ENCODE data around the gene CTAG2. TPM values are rescaled to one million over a fixed set of nuclear protein-coding genes. Genes with fewer than 3 reads are reported as not detected.
"Not testable (repeated sequence)": the region's sequence is repeated elsewhere in the genome, so short reads cannot be mapped to it uniquely, and the experiment has no call there.

CTAG2 gene
- total RNA-seq, 2 experiments from 2014 or later, result 17.1 to 21.0 TPM

DNA sequence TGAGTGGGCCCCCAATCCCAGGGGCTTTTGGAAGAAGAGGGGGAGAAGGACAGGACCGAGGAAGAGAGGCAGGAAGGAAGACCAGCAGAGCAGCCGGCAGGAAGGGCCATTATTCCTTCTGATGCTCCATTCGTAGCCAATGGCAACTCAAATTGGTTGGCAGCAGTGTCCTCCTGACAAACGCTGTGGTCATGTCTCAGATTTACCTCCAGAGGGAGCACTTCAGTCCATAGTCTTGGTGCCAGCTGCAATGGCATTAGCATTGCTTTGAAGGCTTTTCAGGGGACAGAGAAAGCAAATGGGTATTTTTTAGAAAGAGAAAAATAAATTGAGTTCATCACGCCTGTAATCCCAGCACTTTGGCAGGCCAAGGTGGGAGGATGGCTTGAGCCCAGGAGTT is 24.4 kb downstream of the CTAG2 start:
- H3K27ac Mint-ChIP-seq; H3K9me3 Mint-ChIP-seq; POLR2A ChIA-PET; H3K4me1 Mint-ChIP-seq; ATAC-seq (ENCODE audit: low read depth); H3K27me3 Mint-ChIP-seq; DNase-seq; H3K4me3 Mint-ChIP-seq; H3K36me3 Mint-ChIP-seq: not testable (repeated sequence)

DNA sequence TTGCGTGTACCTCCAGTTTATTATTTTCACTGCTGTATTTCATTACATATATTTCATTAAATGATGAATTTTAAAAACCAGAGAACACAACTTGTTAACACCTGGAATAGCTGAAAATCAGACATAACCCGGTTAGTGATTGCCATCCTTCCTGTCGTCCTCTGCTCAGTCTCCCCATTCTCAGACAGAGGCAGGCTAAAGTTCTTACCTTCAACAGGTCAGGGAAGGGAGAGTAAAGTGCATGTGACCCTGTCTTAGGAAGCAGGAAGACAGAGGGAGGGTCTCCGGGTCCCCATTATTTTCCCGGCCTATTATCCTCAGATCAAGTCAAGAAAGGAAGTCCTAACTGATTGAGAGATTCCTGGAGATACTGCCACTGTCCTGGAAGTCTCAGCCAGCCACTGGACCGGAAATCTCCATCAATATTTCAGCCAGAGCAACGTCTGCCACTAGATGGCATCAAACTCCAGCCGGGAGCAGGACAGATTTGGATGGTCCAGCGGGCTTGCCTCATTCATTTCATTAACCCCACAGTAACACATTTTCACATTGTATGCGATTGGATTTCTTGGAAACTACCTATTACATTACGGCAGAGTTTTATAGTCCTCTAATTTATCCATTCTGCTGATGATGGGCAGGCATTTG is 32.5 kb downstream of the CTAG2 start:
- POLR2A ChIA-PET; ATAC-seq (ENCODE audit: low read depth): not testable (repeated sequence)

DNA sequence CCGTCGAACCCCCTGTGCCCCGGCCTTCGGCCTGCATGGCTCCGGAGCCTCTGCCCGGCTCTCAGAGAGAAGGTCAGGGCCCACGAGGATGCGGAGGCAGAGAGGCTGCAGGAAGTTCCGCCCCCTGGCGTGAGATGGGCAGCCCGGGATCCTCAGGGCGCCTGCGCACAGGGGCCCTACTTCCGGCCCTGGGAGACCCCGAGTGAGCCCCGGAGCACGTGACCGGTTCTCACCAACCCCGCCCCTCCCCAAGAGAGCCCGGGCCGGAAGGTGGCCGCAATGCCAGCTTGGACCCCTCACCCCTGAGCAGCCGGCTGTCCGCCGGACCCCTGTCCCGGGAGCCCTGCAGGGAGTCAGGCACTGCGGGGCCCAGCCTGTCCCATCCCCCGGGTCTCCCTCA is 34.2 kb downstream of the CTAG2 start, which contains the start of gene CTAG1B:
TSS of gene CTAG1B (minus strand) at position 101 of the 400 bp plus-strand sequence. CDS start at position 37, 64 bp downstream.
- DNase-seq; H3K4me3 Mint-ChIP-seq; H3K27ac Mint-ChIP-seq; H3K4me1 Mint-ChIP-seq; ATAC-seq (ENCODE audit: low read depth); H3K9me3 Mint-ChIP-seq; H3K36me3 Mint-ChIP-seq; POLR2A ChIA-PET; H3K27me3 Mint-ChIP-seq: not testable (repeated sequence)

More for the DNA sequence above, 32.5 kb downstream of the CTAG2 start:
- not testable (repeated sequence) for H3K27ac Mint-ChIP-seq, H3K4me3 Mint-ChIP-seq, DNase-seq, H3K27me3 Mint-ChIP-seq, H3K36me3 Mint-ChIP-seq, H3K4me1 Mint-ChIP-seq, H3K9me3 Mint-ChIP-seq

DNA sequence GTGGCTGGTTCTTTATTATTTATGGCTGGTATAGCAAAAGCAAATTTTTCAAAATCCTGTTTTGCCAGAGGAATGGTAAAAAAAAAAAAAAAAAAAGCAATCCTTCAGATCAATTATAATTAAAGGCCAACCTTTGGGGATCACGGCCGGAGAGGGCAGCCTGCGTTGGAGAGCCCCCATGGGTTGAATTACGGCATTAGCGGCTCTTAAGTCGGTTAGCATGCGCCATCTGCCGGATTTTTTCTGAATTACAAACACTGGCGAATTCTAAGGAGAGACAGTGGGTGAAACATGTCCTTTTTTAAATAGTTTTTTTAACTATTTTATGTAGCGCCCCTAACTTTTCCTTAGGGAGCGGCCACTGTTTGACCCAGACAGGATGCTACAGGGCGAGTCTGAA is 39.8 kb downstream of the CTAG2 start:
- H3K36me3 Mint-ChIP-seq; ATAC-seq (ENCODE audit: low read depth); POLR2A ChIA-PET; H3K4me3 Mint-ChIP-seq; H3K9me3 Mint-ChIP-seq; H3K27me3 Mint-ChIP-seq; H3K27ac Mint-ChIP-seq; H3K4me1 Mint-ChIP-seq; DNase-seq: not testable (repeated sequence)

DNA sequence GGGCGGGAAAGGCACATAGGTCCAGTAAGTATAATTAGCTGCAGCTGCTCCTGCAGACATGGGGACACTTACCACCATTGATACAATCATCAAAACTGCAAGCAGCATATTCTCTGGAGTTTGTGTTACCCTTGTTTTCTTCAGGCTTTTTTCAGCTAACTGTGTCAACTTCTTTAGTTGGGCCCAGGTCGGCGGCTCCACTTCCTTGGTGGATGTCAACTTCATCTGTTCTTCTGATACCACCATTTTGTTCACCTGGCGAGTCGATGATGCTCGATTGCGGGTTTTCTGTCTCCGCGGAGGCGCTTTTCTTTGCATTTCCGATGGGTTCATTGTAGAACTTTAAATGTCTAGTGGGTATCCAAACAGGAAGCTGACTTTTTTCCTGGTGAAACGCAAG is 42.2 kb downstream of the CTAG2 start:
- H3K27ac Mint-ChIP-seq; POLR2A ChIA-PET; H3K9me3 Mint-ChIP-seq; ATAC-seq (ENCODE audit: low read depth); H3K4me3 Mint-ChIP-seq; H3K4me1 Mint-ChIP-seq; H3K27me3 Mint-ChIP-seq; DNase-seq; H3K36me3 Mint-ChIP-seq: not testable (repeated sequence)

DNA sequence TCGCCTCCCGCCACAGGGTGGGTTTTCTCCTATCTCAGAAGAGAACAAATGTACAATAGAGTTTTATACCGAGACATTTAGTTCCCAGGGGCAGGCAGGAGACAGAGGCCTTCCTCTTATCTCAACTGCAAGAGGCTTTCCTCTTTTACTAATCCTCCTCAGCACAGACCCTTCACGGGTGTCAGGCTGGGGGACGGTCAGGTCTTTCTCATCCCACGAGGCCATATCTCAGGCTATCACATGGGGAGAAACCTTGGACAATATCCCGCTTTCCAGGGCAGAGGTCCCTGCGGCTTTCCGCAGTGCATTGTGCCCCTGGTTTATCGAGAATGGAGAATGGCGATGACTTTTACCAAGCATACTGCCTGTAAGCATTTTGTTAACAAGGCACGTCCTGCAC is 44.6 kb downstream of the CTAG2 start:
- peaks cover 13% of the 10 kb centered on the region for H3K4me1 Mint-ChIP-seq
- ATAC-seq (ENCODE audit: low read depth), result not testable (repeated sequence)

DNA sequence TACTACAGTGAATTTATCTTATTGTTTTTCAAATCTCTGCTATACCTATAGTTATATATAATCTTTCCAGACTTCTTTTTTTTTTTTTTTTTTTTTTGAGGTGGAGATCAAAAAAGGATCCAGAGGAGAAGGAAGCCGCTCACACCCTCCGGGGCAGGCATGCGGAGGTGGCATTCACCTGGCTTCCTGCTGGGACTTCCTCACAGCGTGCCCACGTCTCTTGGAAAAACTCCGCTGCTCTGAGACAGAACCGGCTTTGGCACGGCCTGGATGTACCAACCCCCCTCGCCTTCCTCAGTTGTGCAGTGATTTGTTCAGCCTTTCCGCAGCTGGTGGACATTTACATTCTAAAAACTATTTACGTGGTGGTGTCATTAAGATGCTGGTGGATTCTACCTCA is 45.4 kb downstream of the CTAG2 start:
- ATAC-seq (ENCODE audit: low read depth); DNase-seq; H3K27ac Mint-ChIP-seq; H3K9me3 Mint-ChIP-seq; POLR2A ChIA-PET; H3K36me3 Mint-ChIP-seq; H3K27me3 Mint-ChIP-seq; H3K4me3 Mint-ChIP-seq: not testable (repeated sequence)
- H3K4me1 Mint-ChIP-seq, result peaks cover 13% of the 10 kb centered on the region

More for the DNA sequence above, 44.6 kb downstream of the CTAG2 start:
- H3K27me3 Mint-ChIP-seq, H3K4me3 Mint-ChIP-seq, DNase-seq, H3K27ac Mint-ChIP-seq, POLR2A ChIA-PET, H3K9me3 Mint-ChIP-seq, H3K36me3 Mint-ChIP-seq: not testable (repeated sequence)

DNA sequence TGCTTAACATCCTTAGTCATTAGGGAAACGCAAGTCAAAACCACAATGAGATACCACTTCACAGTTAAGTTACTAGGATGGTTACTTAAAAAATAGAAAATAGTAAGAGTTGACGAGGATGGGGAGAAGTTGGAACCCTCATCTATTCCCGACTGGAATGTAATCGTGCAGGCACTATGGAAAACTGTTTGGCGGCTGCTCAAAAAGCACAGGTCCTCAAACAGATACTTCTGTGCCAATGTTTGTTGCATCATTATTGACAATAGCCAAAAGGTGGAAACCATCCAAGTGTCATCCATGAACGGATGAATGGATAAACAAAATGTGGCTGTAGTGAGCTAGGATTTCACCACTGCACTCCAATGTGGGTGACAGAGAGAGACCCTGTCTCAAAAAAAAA is 46.0 kb downstream of the CTAG2 start:
- DNase-seq, result no peak
- Mint-ChIP-seq H3K27me3 (peaks cover 2% of the 10 kb centered on the region), H3K4me1 (peaks cover 13% of the 10 kb centered on the region), H3K9me3 (no peaks in the 10 kb centered on the region), H3K4me3 (no peak overlapping the region), H3K27ac (no peak overlapping the region), H3K36me3 (no peaks in the 10 kb centered on the region)
- ATAC-seq (ENCODE audit: low read depth), result no peak
- POLR2A ChIA-PET, result no interaction called here

DNA sequence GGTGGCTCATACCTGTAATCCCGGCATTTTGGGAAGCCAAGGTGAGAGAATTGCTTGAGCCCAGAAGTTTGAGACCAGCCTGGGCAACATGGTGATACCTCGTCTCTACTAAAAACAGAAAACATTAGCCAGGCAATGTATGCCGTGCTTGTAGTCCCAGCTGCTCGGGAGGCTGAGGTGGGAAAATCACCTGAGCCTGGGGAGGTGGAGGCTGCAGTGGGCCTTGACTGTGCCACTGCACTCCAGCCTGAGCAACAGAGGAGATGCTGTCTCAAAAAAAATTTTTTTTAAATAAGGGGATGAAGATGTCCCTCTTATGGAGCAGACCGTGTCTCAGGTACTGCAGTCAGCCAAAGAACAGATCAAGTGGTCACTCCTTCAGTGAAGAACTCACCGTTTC is 47.8 kb downstream of the CTAG2 start:
- Mint-ChIP-seq H3K27me3 (peaks cover 4% of the 10 kb centered on the region), H3K9me3 (no peaks in the 10 kb centered on the region), H3K4me3 (no peak overlapping the region), H3K27ac (no peak overlapping the region), H3K4me1 (peaks cover 13% of the 10 kb centered on the region), H3K36me3 (no peaks in the 10 kb centered on the region)
- POLR2A ChIA-PET, result no interaction called here
- no peak for DNase-seq
- no peak for ATAC-seq (ENCODE audit: low read depth)

DNA sequence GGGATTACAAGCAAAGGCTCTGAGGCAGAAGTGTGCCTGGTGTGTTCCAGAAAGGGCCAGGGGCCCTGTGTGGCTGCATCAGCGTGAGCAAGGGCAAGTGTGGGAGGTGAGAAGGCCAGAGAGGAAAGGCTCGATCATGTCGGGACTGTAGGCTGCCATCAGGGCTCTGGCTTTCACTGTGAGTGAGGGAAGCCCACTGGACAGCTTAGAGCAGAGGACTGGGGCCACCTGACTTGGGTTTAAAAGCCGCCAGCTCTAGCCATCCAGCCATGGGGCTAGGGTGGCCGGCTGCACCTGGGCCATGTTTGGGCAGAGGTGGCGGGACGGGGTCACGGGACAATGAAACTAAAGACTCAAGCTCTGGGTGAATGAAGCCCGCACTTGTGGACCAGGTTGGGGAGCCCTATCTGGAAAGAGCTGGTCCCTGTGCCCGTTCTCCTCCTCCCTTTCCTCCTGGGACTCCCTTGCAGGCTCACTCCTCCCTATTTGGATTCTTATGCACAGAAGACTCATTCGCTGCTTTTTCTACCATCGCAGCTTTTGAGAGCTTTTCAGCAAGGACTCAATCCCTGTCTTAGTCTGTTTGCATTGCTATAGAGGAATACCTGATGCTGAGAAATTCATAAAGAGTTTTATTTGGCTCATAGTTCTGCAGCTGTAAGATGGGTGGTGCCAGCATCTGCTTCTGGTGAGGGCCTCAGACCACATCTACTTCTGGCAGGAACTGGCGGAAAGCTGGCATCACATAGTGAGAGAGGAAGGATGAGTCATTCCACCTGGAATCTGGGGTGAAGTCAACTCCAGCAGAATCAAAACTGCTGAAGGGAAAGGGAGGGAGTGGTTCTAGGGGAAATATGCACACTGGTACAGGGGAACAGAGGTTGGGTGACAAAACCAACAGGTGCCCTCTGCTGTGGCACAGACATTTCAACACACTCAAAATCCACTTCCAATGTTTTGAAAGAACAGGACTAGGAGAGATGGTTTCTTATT is 49.6 kb downstream of the CTAG2 start:
- POLR2A ChIA-PET, result no interaction called here
- H3K9me3 Mint-ChIP-seq, result no peaks in the 10 kb centered on the region

DNA sequence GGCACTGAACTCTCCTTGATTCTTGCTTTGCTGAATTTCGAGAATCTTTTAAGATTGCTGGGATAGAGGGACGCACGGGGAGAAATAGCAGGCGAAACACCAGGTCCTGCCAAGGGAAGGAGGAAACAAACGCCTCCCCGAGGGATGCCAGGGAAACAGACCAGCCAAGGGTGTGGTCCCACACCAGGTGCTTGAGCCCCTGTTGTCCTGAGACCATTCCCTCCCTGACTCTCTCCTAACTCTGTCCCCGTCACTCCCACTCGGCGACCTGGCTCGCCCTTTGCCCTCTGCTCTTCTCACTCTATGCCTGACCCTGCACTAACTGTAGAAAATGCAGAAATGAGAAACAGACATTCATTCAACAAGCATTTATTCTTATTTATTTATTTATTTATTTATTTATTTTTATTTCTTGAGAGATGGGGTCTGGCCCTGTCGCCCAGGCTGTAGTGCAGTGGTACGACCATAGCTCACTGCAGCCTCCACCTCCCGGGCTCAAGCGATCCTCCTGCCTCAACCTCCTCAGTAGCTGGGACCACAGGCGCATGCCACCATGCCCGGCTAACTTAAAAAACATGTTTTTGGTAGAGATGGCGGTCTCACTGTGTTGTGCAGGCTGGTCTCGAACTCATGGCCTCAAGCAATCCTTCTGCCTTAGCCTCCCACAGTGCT is 50.5 kb downstream of the CTAG2 start:
- Mint-ChIP-seq H3K27me3 (peaks cover 4% of the 10 kb centered on the region), H3K4me3 (no peak overlapping the region), H3K36me3 (no peaks in the 10 kb centered on the region), H3K27ac (no peak overlapping the region), H3K4me1 (peaks cover 19% of the 10 kb centered on the region), H3K9me3 (no peaks in the 10 kb centered on the region)
- POLR2A ChIA-PET, result no interaction called here
- DNase-seq (no peak), ATAC-seq (ENCODE audit: low read depth) (no peak)

More for the DNA sequence above, 49.6 kb downstream of the CTAG2 start:
- Mint-ChIP-seq H3K36me3 (no peaks in the 10 kb centered on the region), H3K4me3 (no peak overlapping the region), H3K4me1 (peaks cover 19% of the 10 kb centered on the region), H3K27ac (no peak overlapping the region), H3K27me3 (peaks cover 4% of the 10 kb centered on the region)
- ATAC-seq (ENCODE audit: low read depth), result no peak
- DNase-seq, result no peak

DNA sequence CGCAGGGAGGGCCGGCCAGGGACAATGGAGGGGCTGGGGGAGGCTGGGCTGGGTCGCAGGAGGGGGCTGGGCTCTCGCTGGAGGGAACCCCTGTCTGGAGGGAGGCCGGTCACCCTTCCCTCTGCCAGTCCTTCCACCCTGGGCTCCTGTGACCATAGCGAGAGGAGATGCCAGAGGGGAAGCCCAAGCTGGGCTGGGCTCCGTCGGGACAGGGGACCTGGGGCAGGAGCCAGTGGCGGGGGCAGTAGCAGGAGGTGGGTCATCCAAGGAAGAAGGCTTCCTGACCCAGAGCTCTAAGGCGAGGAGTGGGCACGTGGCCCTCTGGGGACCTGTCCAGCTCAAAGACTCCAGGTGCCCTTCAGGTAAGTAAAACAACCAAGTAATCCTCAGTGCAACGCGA is 51.2 kb downstream of the CTAG2 start:
- Mint-ChIP-seq H3K36me3 (no peaks in the 10 kb centered on the region), H3K4me1 (peaks cover 19% of the 10 kb centered on the region), H3K27me3 (peaks cover 4% of the 10 kb centered on the region), H3K4me3 (no peak overlapping the region), H3K9me3 (peaks cover 3% of the 10 kb centered on the region), H3K27ac (no peak overlapping the region)
- POLR2A ChIA-PET, result no interaction called here
- no peak for DNase-seq
- no peak for ATAC-seq (ENCODE audit: low read depth)
